ENCODE data around the gene ZMIZ1.

DNA sequence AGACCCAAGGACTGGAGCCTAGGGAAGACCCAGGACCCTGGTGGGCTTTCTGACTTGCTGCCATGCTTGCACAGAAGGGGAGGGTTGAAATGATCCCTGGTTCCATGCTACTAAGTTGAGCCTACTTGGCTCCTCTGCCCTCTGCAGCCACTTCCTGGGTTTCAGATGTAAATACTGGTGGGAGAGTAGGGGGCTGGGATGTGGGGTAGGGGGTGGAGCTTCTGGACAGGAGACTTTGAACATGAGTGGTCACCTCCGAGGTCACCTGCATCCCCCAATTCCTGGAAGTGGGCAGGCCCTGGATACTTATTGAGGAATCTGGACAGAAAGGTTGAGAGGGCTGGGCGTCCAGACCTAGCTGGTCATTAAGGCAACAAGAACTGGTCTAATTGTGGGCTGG, 2.9 kb upstream of the ZMIZ1 start:
- TF ChIP-seq, protein P1, sequence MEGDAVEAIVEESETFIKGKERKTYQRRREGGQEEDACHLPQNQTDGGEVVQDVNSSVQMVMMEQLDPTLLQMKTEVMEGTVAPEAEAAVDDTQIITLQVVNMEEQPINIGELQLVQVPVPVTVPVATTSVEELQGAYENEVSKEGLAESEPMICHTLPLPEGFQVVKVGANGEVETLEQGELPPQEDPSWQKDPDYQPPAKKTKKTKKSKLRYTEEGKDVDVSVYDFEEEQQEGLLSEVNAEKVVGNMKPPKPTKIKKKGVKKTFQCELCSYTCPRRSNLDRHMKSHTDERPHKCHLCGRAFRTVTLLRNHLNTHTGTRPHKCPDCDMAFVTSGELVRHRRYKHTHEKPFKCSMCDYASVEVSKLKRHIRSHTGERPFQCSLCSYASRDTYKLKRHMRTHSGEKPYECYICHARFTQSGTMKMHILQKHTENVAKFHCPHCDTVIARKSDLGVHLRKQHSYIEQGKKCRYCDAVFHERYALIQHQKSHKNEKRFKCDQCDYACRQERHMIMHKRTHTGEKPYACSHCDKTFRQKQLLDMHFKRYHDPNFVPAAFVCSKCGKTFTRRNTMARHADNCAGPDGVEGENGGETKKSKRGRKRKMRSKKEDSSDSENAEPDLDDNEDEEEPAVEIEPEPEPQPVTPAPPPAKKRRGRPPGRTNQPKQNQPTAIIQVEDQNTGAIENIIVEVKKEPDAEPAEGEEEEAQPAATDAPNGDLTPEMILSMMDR (IDR thresholded peaks at IDR 0.05) = no peak
- TF ChIP-seq ZFX (IDR thresholded peaks at IDR 0.05; ENCODE audit: borderline replicate concordance) = no peak
